ENCODE data around the gene FNBP1. TPM values are rescaled to one million over a fixed set of nuclear protein-coding genes. Genes with fewer than 3 reads are reported as not detected.
"Not testable (repeated sequence)": the region's sequence is repeated elsewhere in the genome, so short reads cannot be mapped to it uniquely, and the experiment has no call there.

FNBP1 gene
- total RNA-seq, 1 donor from 2014 or later: 47.1 TPM

DNA sequence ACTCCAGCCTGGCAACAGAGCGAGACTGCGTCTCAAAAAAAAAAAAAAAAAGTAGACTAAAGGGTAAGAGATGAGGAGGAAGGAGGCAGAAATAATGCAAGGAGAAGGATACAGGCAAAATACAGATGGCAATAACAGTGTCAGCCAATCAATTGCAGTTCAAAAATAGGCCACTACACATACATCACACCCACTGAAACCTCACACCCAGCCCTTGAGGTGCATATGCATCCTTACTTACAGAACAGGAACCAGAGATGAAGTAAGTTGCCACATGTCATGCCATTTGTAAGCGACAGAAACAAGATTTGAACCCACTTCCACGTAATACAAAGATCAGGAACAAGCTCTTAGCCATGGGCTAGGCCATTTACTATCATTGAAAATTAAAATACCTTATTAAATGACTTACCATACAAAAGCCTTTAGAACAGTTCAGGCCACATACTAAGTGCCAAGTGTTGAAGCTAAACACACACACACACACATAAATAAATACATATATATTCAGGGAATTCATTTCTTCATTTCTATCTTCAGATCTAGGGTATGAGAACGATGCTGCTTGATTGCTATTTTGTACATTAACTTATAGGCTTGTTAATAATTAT lies 98.4 kb downstream of the FNBP1 start:
- Histone ChIP-seq H3K27me3 (no peaks in the 10 kb centered on the region), H3K4me1 (peaks cover 8% of the 10 kb centered on the region), H3K36me3 (no peaks in the 10 kb centered on the region), H3K4me3 (no peak overlapping the region), H3K27ac (peak overlapping the region; percentile 53), H3K9me3 (peaks cover 5% of the 10 kb centered on the region)
- no peak for TF ChIP-seq POLR2A (IDR thresholded peaks at IDR 0.05)
- no peak for DNase-seq (ENCODE audit: extremely low spot score in 2 of 2)
- intact Hi-C loops (cut with DNase I): no loop called here

DNA sequence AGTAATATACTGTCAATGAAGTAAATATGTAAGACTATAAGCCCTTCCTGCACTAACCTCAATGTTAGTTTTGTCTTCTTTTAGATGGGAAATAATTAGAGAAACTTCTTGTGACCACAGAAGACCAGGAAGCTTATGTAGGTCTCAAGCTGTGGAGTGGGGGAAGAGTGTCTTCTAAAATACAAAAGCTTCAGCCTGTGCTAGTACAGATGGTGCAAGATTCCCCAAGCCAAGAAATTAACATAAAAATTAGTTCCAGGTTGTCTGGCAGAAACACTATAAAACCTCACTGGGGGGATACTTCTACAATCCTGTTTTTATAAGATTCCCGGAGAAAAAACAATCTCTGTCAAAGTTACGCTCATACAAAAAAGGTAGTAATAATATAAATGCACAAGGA lies 103.6 kb downstream of the FNBP1 start:
- Histone ChIP-seq H3K4me3 (no peak overlapping the region), H3K27me3 (no peaks in the 10 kb centered on the region), H3K27ac (peak overlapping the region; percentile 81), H3K9me3 (peaks cover 5% of the 10 kb centered on the region), H3K4me1 (peaks cover 30% of the 10 kb centered on the region), H3K36me3 (no peaks in the 10 kb centered on the region)
- no peak for DNase-seq (ENCODE audit: extremely low spot score in 2 of 2)
- intact Hi-C loops (cut with DNase I): no loop called here
- TF ChIP-seq, protein P1, sequence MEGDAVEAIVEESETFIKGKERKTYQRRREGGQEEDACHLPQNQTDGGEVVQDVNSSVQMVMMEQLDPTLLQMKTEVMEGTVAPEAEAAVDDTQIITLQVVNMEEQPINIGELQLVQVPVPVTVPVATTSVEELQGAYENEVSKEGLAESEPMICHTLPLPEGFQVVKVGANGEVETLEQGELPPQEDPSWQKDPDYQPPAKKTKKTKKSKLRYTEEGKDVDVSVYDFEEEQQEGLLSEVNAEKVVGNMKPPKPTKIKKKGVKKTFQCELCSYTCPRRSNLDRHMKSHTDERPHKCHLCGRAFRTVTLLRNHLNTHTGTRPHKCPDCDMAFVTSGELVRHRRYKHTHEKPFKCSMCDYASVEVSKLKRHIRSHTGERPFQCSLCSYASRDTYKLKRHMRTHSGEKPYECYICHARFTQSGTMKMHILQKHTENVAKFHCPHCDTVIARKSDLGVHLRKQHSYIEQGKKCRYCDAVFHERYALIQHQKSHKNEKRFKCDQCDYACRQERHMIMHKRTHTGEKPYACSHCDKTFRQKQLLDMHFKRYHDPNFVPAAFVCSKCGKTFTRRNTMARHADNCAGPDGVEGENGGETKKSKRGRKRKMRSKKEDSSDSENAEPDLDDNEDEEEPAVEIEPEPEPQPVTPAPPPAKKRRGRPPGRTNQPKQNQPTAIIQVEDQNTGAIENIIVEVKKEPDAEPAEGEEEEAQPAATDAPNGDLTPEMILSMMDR (IDR thresholded peaks at IDR 0.05): no peak
- TF ChIP-seq POLR2A (IDR thresholded peaks at IDR 0.05) (no peak), POLR2AphosphoS5 (IDR thresholded peaks at IDR 0.05; ENCODE audit: insufficient read depth in 1 of 2, low read depth in 1 of 2) (no peak)

DNA sequence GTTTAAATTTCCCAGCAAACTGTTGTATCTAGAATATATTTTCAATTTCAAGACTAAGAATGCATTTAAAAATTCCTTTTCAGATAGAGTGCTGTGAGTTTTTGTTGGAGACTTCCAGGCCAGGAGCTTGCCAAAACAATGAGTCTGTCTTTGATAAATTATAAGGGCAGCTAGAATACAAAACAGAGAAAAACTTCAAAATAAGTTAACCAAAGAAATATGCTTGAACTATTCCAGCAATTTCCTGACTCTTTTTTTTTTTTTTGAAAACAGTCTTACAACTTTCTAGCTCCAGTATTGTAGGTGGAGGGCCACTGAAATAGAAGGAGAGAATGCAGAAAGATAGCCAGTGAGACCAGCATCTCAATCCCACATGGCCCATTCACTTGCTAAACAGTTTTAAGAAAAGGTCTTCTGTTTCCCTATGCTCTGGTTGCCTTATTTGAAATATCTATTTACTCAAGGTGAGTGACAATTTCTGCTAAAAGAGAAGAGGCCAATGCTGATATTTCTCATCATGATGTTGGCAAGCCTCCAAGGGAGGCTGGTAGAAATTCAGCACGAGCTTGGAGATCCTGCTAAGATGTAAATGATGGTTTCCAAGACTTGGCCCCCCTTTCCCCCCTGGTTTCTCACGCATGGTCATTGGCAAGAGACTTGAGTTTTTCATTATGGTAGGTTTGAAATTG lies 104.6 kb downstream of the FNBP1 start:
- Histone ChIP-seq H3K9me3 (peaks cover 5% of the 10 kb centered on the region), H3K27me3 (no peaks in the 10 kb centered on the region), H3K4me1 (peaks cover 40% of the 10 kb centered on the region), H3K4me3 (no peak overlapping the region), H3K36me3 (no peaks in the 10 kb centered on the region), H3K27ac (peak overlapping the region; percentile 81)
- DNase-seq (ENCODE audit: extremely low spot score in 2 of 2): no peak
- TF ChIP-seq POLR2A (IDR thresholded peaks at IDR 0.05): no peak
- intact Hi-C loops (cut with DNase I): no loop called here

DNA sequence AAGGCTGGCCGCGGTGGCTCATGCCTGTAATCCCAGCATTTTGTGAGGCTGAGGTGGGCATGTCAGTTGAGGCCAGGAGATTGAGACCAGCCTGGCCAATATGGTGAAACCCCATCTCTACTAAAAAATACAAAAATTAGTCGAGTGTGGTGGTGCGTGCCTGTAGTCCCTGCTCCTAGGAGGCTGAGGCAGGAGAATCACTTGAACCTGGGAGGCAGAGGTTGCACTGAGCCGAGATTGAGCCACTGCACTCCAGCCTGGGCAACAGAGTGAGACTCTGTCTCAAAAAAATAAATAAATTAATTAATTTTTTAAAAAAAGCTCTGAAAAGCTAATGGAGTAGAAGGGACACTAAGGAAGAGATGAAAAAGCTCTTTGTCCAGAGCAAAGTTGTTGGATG lies 105.1 kb downstream of the FNBP1 start:
- H3K36me3 ChIP-seq; intact Hi-C loops (cut with DNase I); H3K4me3 ChIP-seq; DNase-seq (ENCODE audit: extremely low spot score in 2 of 2); H3K9me3 ChIP-seq; H3K27me3 ChIP-seq: not testable (repeated sequence)
- peak overlapping the region; percentile 81 for H3K27ac ChIP-seq
- H3K4me1 ChIP-seq: peaks cover 45% of the 10 kb centered on the region

DNA sequence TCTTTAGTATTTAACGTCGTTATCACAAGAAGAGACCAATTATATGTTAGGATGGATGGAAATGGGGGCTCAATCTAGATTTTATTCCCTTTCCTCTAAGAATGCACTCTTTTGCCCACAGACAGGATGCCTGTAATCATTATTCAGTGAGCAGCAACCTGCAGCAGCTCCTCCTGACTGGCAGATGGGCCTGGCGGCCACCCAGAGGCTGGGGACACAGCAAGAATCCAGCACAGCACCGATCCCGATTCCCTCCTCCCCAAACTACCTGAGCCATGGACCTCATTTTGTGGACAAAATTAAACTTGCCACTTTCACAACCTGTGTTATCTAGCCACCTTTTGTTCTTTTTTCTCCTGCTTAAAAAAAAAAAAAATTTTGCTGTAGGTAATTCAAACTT lies 106.8 kb downstream of the FNBP1 start:
- Histone ChIP-seq H3K36me3 (no peaks in the 10 kb centered on the region), H3K9me3 (no peaks in the 10 kb centered on the region), H3K27ac (peak overlapping the region; percentile 1), H3K4me3 (no peak overlapping the region), H3K27me3 (no peaks in the 10 kb centered on the region), H3K4me1 (peaks cover 62% of the 10 kb centered on the region)
- TF ChIP-seq POLR2AphosphoS5 (IDR thresholded peaks at IDR 0.05; ENCODE audit: insufficient read depth in 1 of 2, low read depth in 1 of 2): no peak
- no peak for TF ChIP-seq POLR2A (IDR thresholded peaks at IDR 0.05)
- DNase-seq (ENCODE audit: extremely low spot score in 2 of 2): no peak
- intact Hi-C loops (cut with DNase I): no loop called here

DNA sequence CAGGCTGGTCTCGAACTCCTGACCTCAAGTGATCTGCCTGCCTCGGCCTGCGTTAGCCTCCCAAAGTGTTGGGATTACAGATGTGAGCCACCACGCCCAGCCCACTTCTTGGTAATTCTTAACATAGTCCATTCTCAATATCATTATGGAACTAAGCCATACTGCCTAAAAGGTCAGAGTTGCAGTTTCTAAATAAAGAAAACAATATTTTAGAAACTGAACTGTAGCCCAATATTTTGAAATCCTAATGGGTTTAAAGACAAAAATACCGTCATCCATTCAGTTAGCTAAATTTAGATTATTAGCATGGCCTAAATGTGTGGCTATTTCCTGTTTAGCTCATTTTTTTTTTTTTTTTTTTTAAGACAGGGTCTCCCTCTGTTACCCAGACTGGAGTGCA lies 108.2 kb downstream of the FNBP1 start:
- H3K4me3 ChIP-seq: no peak overlapping the region
- H3K4me1 ChIP-seq: peaks cover 73% of the 10 kb centered on the region
- DNase-seq (ENCODE audit: extremely low spot score in 2 of 2): no peak
- H3K36me3 ChIP-seq: no peaks in the 10 kb centered on the region
- no peaks in the 10 kb centered on the region for H3K27me3 ChIP-seq
- no peaks in the 10 kb centered on the region for H3K9me3 ChIP-seq
- H3K27ac ChIP-seq: peak overlapping the region; percentile 64
- TF ChIP-seq, protein P1 (IDR thresholded peaks at IDR 0.05): no peak
- peak in 1 of 2 donors; percentile 7 for TF ChIP-seq POLR2AphosphoS5 (IDR thresholded peaks at IDR 0.05; ENCODE audit: insufficient read depth in 1 of 2, low read depth in 1 of 2)
- intact Hi-C loops (cut with DNase I): no loop called here

DNA sequence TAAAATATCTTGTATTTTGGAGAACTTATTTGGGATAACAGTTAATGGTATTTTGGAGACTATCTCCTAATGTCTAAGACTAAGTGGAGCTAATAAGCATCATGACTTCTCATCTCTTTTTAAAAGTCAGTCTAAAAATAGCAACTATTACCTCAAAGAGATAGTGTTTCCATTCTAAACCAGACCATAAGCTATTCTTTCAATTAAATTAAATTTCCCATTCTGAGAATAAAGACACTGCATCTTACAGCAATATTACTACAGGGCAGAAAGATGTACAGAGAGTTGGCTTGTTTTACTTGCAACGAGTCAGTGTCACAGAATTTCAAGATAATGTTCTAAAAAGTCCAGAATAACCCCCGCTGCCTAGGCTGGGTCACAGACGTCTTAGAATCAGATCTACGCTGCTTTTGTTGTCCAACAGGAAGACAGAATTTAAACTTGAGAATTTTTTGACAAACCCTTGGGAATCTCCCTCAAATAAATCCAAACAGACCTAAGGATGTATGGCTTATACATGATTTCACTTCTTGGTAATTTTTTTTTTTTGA lies 108.9 kb downstream of the FNBP1 start:
- intact Hi-C loops (cut with DNase I): no loop called here
- H3K9me3 ChIP-seq: no peaks in the 10 kb centered on the region
- no peak overlapping the region for H3K4me3 ChIP-seq
- H3K27me3 ChIP-seq: no peaks in the 10 kb centered on the region
- TF ChIP-seq POLR2A (IDR thresholded peaks at IDR 0.05) (no peak), POLR2AphosphoS5 (IDR thresholded peaks at IDR 0.05; ENCODE audit: insufficient read depth in 1 of 2, low read depth in 1 of 2) (no peak)
- TF ChIP-seq, protein P1 (IDR thresholded peaks at IDR 0.05): no peak
- peak overlapping the region; percentile 64 for H3K27ac ChIP-seq
- no peak for DNase-seq (ENCODE audit: extremely low spot score in 2 of 2)
- H3K36me3 ChIP-seq: peaks cover 0 to 1% of the 10 kb centered on the region in 2 donors
- H3K4me1 ChIP-seq: peaks cover 70% of the 10 kb centered on the region

All from vagina (tissue), 2 donors.